ENCODE data around the gene PDCD5. TPM values are rescaled to one million over a fixed set of nuclear protein-coding genes. Genes with fewer than 3 reads are reported as not detected.

PDCD5 gene
- total RNA-seq, 3 donors from 2014 or later: 236 to 259 (median 237) TPM

- no peaks in the 10 kb centered on the region for H3K9me3 Mint-ChIP-seq
Observed at GRCh38 chr19:32630338-32630737, 49.3 kb downstream of the PDCD5 start.

GRCh38 chr19:32631381-32631780, 50.4 kb downstream of the PDCD5 start:
- peaks cover 15% of the 10 kb centered on the region for H3K36me3 Mint-ChIP-seq (ENCODE audit: insufficient read depth)
- no peak overlapping the region for H3K4me3 Mint-ChIP-seq
- ATAC-seq (no peak), DNase-seq (no peak)
- H3K27me3 Mint-ChIP-seq (ENCODE audit: low read depth): no peaks in the 10 kb centered on the region
- H3K9me3 Mint-ChIP-seq: no peaks in the 10 kb centered on the region
- H3K4me1 Mint-ChIP-seq (ENCODE audit: low read depth): no peaks in the 10 kb centered on the region

More at GRCh38 chr19:32630338-32630737, 49.3 kb downstream of the PDCD5 start:
- Mint-ChIP-seq H3K27me3 (ENCODE audit: low read depth) (no peaks in the 10 kb centered on the region), H3K4me1 (ENCODE audit: low read depth) (no peaks in the 10 kb centered on the region), H3K36me3 (ENCODE audit: insufficient read depth) (peaks cover 12% of the 10 kb centered on the region), H3K4me3 (no peak overlapping the region)
- ATAC-seq (no peak), DNase-seq (no peak)

Other genes with a start within 250 kb of the PDCD5 start
- 10 to 100 TPM; 26.0 to 27.4 (median 26.2) TPM for gene ZNF507, start 235.6 kb upstream of the PDCD5 start, total RNA-seq
- gene DPY19L3, start 175.4 kb upstream of the PDCD5 start, total RNA-seq: 10 to 100 TPM; 16.2 to 20.5 (median 17.1) TPM
- 10 to 100 TPM; 24.9 to 25.1 (median 25.0) TPM for gene ANKRD27, start 94.0 kb downstream of the PDCD5 start, total RNA-seq
- gene RGS9BP, start 94.7 kb downstream of the PDCD5 start, total RNA-seq: under 1 TPM in 2 of 3 donors, not detected in 1; 0.11 to 0.16 TPM
- gene NUDT19, start 110.6 kb downstream of the PDCD5 start, total RNA-seq: 10 to 100 TPM; 22.3 to 27.8 (median 24.7) TPM
- gene TDRD12, start 138.6 kb downstream of the PDCD5 start, total RNA-seq: under 1 TPM; 0.05 to 0.74 (median 0.68) TPM

Data from activated T-cell treated with anti-CD3 and anti-CD28 coated beads, Interleukin-2, amount 50 U/mL, for 4 hours (primary cell).